Testis (tissue), 2 donors: Measurements from ENCODE around the gene HOXC6.

Experiments
- CTCF ChIP-seq, 3 experiments: fragments of 450-650 bp in 2 of 3; fragments of 200-600 bp in 1 of 3; sonication (generic) in 1 of 3; IDR thresholded peaks; one replicate each; pipeline ENCODE4 v1.5.1; 2016 to 2019; ENCODE audit warnings: antibody characterized with exemption in 3 of 3, mild to moderate bottlenecking in 2 of 3, moderate library complexity in 1 of 3
- POLR2A ChIP-seq: fragments of 450-650 bp; IDR thresholded peaks from one replicate; pipeline ENCODE4 v1.6.1; 2017; ENCODE audit warnings: antibody characterized with exemption, mild to moderate bottlenecking, moderate library complexity

- no peak for TF ChIP-seq CTCF (IDR thresholded peaks at IDR 0.05)
- no peak for TF ChIP-seq POLR2A
These were observed 26.7 kb upstream of the HOXC6 start for GRCh38 chr12:54001283-54002187.
